ENCODE results near the gene DHRS4L2.
"Not testable (repeated sequence)": the region's sequence is repeated elsewhere in the genome, so short reads cannot be mapped to it uniquely, and the experiment has no call there.

GRCh38 chr14:24006817-24007652, 18.3 kb downstream of the DHRS4L2 start:
- TF ChIP-seq, protein P1, sequence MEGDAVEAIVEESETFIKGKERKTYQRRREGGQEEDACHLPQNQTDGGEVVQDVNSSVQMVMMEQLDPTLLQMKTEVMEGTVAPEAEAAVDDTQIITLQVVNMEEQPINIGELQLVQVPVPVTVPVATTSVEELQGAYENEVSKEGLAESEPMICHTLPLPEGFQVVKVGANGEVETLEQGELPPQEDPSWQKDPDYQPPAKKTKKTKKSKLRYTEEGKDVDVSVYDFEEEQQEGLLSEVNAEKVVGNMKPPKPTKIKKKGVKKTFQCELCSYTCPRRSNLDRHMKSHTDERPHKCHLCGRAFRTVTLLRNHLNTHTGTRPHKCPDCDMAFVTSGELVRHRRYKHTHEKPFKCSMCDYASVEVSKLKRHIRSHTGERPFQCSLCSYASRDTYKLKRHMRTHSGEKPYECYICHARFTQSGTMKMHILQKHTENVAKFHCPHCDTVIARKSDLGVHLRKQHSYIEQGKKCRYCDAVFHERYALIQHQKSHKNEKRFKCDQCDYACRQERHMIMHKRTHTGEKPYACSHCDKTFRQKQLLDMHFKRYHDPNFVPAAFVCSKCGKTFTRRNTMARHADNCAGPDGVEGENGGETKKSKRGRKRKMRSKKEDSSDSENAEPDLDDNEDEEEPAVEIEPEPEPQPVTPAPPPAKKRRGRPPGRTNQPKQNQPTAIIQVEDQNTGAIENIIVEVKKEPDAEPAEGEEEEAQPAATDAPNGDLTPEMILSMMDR (IDR thresholded peaks at IDR 0.05; ENCODE audit: low read depth, low read length): not testable (repeated sequence)
- not testable (repeated sequence) for TF ChIP-seq EZH2phosphoT487 (IDR thresholded peaks at IDR 0.05; ENCODE audit: low read depth)

Measured in OCI-LY3 (cell line).